ENCODE data around the gene SMTN. TPM values are rescaled to one million over a fixed set of nuclear protein-coding genes. Genes with fewer than 3 reads are reported as not detected.

Gene SMTN
- total and polyA plus RNA-seq, 3 donors from 2014 or later, result 31.6 to 52.5 (median 50.1) TPM

DNA sequence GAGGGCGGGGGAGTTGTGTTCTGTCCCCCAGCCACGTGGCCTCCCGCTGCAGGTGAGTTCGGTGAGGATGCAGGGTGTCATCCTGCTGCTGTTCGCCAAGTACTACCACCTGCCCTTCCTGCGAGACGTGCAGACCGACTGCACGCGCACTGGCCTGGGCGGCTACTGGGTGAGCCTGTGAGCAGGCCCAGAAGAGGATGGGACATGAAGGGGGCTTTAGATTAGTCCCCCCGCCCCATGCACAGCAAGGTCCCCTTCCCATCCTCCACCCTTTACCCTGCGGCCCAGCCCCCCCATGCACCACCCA lies 45.7 kb downstream of the SMTN start:
- no peaks in the 10 kb centered on the region for H3K36me3 ChIP-seq (ENCODE audit: low read depth, missing control alignments)
- no peak overlapping the region for H3K4me3 ChIP-seq
- TF ChIP-seq, protein P1, sequence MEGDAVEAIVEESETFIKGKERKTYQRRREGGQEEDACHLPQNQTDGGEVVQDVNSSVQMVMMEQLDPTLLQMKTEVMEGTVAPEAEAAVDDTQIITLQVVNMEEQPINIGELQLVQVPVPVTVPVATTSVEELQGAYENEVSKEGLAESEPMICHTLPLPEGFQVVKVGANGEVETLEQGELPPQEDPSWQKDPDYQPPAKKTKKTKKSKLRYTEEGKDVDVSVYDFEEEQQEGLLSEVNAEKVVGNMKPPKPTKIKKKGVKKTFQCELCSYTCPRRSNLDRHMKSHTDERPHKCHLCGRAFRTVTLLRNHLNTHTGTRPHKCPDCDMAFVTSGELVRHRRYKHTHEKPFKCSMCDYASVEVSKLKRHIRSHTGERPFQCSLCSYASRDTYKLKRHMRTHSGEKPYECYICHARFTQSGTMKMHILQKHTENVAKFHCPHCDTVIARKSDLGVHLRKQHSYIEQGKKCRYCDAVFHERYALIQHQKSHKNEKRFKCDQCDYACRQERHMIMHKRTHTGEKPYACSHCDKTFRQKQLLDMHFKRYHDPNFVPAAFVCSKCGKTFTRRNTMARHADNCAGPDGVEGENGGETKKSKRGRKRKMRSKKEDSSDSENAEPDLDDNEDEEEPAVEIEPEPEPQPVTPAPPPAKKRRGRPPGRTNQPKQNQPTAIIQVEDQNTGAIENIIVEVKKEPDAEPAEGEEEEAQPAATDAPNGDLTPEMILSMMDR (IDR thresholded peaks at IDR 0.05), result no peak
- no peak for TF ChIP-seq POLR2A (IDR thresholded peaks at IDR 0.05)
- peaks cover 7% of the 10 kb centered on the region for H3K4me1 ChIP-seq
- WGBS, 2 donors, result 92 to 93% methylated on average over 9 to 13 of the region's 13 CpGs
- no peak for DNase-seq
- no peaks in the 10 kb centered on the region for H3K27me3 ChIP-seq
- intact Hi-C loops (cut with DNase I; ENCODE audit: low total_unique reads), result no loop called here
- H3K9me3 ChIP-seq, result no peaks in the 10 kb centered on the region
- H3K27ac ChIP-seq, result no peak overlapping the region

DNA sequence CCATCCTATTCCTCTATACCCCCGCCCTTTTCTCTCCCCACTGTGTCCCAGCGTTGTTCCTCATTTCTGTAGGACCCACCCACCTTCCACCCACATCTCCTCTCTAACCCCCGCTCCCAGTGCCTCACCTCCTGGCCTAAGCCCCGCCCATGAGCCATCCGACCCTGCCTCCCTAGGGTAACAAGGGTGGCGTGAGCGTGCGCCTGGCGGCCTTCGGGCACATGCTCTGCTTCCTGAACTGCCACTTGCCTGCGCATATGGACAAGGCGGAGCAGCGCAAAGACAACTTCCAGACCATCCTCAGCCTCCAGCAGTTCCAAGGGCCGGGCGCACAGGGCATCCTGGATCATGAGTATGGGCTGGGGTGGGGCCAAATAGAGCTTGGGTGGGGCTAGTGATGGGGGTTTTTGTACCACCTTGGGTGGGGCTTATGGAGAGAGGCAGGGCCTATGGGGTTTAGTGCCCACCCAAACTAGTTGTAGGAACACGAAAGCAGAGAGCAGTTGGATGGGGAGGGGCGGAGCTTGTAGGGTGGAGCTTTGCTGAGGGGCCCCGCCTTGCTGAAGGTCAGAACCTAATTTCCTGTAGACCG lies 46.2 kb downstream of the SMTN start:
- Histone ChIP-seq H3K27me3 (no peaks in the 10 kb centered on the region), H3K27ac (no peak overlapping the region), H3K9me3 (no peaks in the 10 kb centered on the region), H3K4me1 (peaks cover 4% of the 10 kb centered on the region), H3K4me3 (no peak overlapping the region), H3K36me3 (ENCODE audit: low read depth, missing control alignments) (no peaks in the 10 kb centered on the region)
- no peak for TF ChIP-seq POLR2A (IDR thresholded peaks at IDR 0.05)
- TF ChIP-seq, protein P1 (IDR thresholded peaks at IDR 0.05), result no peak
- DNase-seq, result no peak
- WGBS, 2 donors, result 71 to 75% methylated on average over 19 of the region's 19 CpGs
- intact Hi-C loops (cut with DNase I; ENCODE audit: low total_unique reads), result no loop called here

DNA sequence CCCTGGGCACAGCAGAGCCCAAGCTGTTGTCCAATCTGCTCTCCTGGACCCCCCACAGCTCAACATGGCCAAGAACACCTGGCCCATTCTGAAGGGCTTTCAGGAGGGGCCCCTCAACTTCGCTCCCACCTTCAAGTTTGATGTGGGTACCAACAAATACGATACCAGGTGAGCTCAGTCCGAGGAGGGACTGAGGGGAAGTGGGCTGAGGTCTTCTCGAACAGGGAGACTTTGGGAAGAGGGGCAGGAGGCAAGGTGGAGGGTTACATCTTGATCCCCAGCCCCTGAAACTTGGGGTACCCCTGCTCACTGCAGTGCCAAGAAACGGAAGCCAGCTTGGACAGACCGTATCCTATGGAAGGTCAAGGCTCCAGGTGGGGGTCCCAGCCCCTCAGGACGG lies 47.0 kb downstream of the SMTN start:
- no peak overlapping the region for H3K27ac ChIP-seq
- no peak for DNase-seq
- H3K4me1 ChIP-seq, result no peaks in the 10 kb centered on the region
- H3K9me3 ChIP-seq, result no peaks in the 10 kb centered on the region
- no peaks in the 10 kb centered on the region for H3K27me3 ChIP-seq
- H3K4me3 ChIP-seq, result no peak overlapping the region
- intact Hi-C loops (cut with DNase I; ENCODE audit: low total_unique reads), result no loop called here
- TF ChIP-seq POLR2A (IDR thresholded peaks at IDR 0.05), result no peak
- TF ChIP-seq, protein P1 (IDR thresholded peaks at IDR 0.05), result no peak
- 93 to 100% methylated on average over 4 to 7 of the region's 7 CpGs for WGBS, 2 donors
- no peaks in the 10 kb centered on the region for H3K36me3 ChIP-seq (ENCODE audit: low read depth, missing control alignments)

DNA sequence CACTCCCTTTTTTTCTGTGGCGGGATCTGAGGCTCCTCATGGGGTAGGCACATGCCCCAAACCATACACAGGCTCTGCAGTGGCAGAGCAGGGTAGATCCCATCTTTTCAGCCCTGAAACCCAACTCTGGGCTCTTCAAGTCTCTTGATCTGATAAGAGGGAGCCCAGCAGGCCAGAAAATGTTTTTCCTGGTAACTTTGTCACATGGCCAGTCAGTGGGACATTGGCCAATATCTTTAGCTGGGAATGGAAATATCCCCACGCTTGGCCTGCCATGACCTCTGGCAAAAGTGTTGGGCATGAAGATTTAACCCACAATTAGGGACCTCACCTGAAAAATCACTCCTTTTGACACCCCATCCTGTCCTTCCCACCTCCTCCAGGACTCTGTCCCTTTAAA lies 49.8 kb downstream of the SMTN start:
- TF ChIP-seq, protein P1 (IDR thresholded peaks at IDR 0.05), result no peak
- no peak for TF ChIP-seq POLR2A (IDR thresholded peaks at IDR 0.05)
- Histone ChIP-seq H3K9me3 (no peaks in the 10 kb centered on the region), H3K27me3 (no peaks in the 10 kb centered on the region), H3K4me1 (no peaks in the 10 kb centered on the region), H3K27ac (no peak overlapping the region), H3K4me3 (no peak overlapping the region), H3K36me3 (ENCODE audit: low read depth, missing control alignments) (no peaks in the 10 kb centered on the region)
- WGBS, 2 donors, result 91 to 96% methylated on average over 2 of the region's 2 CpGs
- intact Hi-C loops (cut with DNase I; ENCODE audit: low total_unique reads), result no loop called here
- DNase-seq, result no peak

DNA sequence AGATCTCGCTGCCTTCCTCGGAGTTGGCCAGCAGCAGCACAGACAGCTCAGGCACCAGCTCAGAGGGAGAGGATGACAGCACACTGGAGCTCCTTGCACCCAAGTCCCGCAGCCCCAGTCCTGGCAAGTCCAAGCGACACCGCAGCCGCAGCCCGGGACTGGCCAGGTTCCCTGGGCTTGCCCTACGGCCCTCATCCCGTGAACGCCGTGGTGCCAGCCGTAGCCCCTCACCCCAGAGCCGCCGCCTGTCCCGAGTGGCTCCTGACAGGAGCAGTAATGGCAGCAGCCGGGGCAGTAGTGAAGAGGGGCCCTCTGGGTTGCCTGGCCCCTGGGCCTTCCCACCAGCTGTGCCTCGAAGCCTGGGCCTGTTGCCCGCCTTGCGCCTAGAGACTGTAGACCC lies 52.8 kb downstream of the SMTN start:
- H3K4me3 ChIP-seq, result no peak overlapping the region
- TF ChIP-seq, protein P1 (IDR thresholded peaks at IDR 0.05), result no peak
- TF ChIP-seq POLR2A (IDR thresholded peaks at IDR 0.05), result no peak
- WGBS, 2 donors, result 92 to 93% methylated on average over 7 to 19 of the region's 19 CpGs
- H3K27ac ChIP-seq, result no peak overlapping the region
- no peaks in the 10 kb centered on the region for H3K27me3 ChIP-seq
- DNase-seq, result no peak
- intact Hi-C loops (cut with DNase I; ENCODE audit: low total_unique reads), result no loop called here
- no peaks in the 10 kb centered on the region for H3K36me3 ChIP-seq (ENCODE audit: low read depth, missing control alignments)
- no peaks in the 10 kb centered on the region for H3K4me1 ChIP-seq
- no peaks in the 10 kb centered on the region for H3K9me3 ChIP-seq

Data from testis (tissue), 3 donors.